Kidney epithelial cell (primary cell): ENCODE measurements around the gene CLCN3. TPM values are rescaled to one million over a fixed set of nuclear protein-coding genes. Genes with fewer than 3 reads are reported as not detected.

Source experiments
- DNase-seq: peaks from one replicate; pipeline ENCODE4 v3.0.0-alpha.2; 2010; ENCODE audit warnings: low read depth
- H3K27me3 ChIP-seq: 2 replicates; pipeline ENCODE4 v1.6.0; 2011; ENCODE audit warnings: low read length; ENCODE audit not compliant: control insufficient read depth, insufficient read depth
- H3K36me3 ChIP-seq: 2 replicates; pipeline ENCODE4 v1.5.1; 2011; ENCODE audit warnings: low read length; ENCODE audit not compliant: control insufficient read depth, insufficient read depth
- H3K4me3 ChIP-seq: 2 replicates; pipeline ENCODE4 v1.5.1; 2011; ENCODE audit warnings: low read depth, mild to moderate bottlenecking, control low read depth, low read length
- CTCF ChIP-seq: IDR thresholded peaks from 2 replicates; pipeline ENCODE4 v1.5.1; 2011; ENCODE audit warnings: mild to moderate bottlenecking, moderate library complexity, low read length, control low read depth, inconsistent platforms; ENCODE audit not compliant: insufficient read depth, poor library complexity, severe bottlenecking
- total RNA-seq: library from RNA; depleted of rRNA; stranded (reverse); fragments of >200 nt; gene quantifications from 2 replicates; pipeline ENCODE4 v1.2.3, GENCODE V29; 2015

Gene CLCN3
- total RNA-seq, 1 donor from 2014 or later: 58.3 TPM

- DNase-seq: no peak
- Histone ChIP-seq H3K27me3 (no peaks in the 10 kb centered on the region), H3K4me3 (no peak overlapping the region), H3K36me3 (no peaks in the 10 kb centered on the region)
- TF ChIP-seq CTCF: no peak
Measured at GRCh38 chr4:169583563-169583962, 36.8 kb upstream of the CLCN3 start.

- TF ChIP-seq CTCF: no peak
- no peak for DNase-seq
Measured at GRCh38 chr4:169593050-169593560, 27.3 kb upstream of the CLCN3 start.

GRCh38 chr4:169594560-169595195, 25.7 kb upstream of the CLCN3 start:
- no peaks in the 10 kb centered on the region for H3K36me3 ChIP-seq
- H3K27me3 ChIP-seq: no peaks in the 10 kb centered on the region
- no peak for DNase-seq
- H3K4me3 ChIP-seq: no peak overlapping the region
- TF ChIP-seq CTCF: no peak

More at GRCh38 chr4:169593050-169593560, 27.3 kb upstream of the CLCN3 start:
- no peaks in the 10 kb centered on the region for H3K27me3 ChIP-seq
- no peaks in the 10 kb centered on the region for H3K36me3 ChIP-seq
- H3K4me3 ChIP-seq: no peak overlapping the region

- H3K4me3 ChIP-seq: no peak overlapping the region
- DNase-seq: no peak
- H3K36me3 ChIP-seq: no peaks in the 10 kb centered on the region
- H3K27me3 ChIP-seq: no peaks in the 10 kb centered on the region
- no peak for TF ChIP-seq CTCF
Measured at GRCh38 chr4:169601016-169601771, 19.2 kb upstream of the CLCN3 start.

GRCh38 chr4:169603312-169603711, 17.1 kb upstream of the CLCN3 start:
- no peaks in the 10 kb centered on the region for H3K27me3 ChIP-seq
- no peak for TF ChIP-seq CTCF
- no peaks in the 10 kb centered on the region for H3K36me3 ChIP-seq
- H3K4me3 ChIP-seq: no peak overlapping the region
- DNase-seq: no peak
